PFSK-1 (cell line): Measurements from ENCODE around the gene NRDC.

ENCODE experiments used
- FOXP2 ChIP-seq: optimal IDR thresholded peaks from 2 replicates; pipeline ENCODE3; 2011; ENCODE audit warnings: borderline replicate concordance, control low read depth, inconsistent platforms; ENCODE audit not compliant: insufficient read depth; ENCODE audit errors: extremely low read length, extremely low read depth
- POLR2AphosphoS5 ChIP-seq: IDR thresholded peaks from 2 replicates; pipeline ENCODE4 v1.6.1; 2012; ENCODE audit warnings: low read depth, mild to moderate bottlenecking, control low read depth, low read length, moderate library complexity
- SIN3A ChIP-seq: IDR thresholded peaks from 2 replicates; pipeline ENCODE4 v1.6.1; 2012; ENCODE audit warnings: mild to moderate bottlenecking, low read length, moderate library complexity, borderline replicate concordance; ENCODE audit not compliant: insufficient read depth
- TAF1 ChIP-seq: IDR thresholded peaks from 2 replicates; pipeline ENCODE4 v1.6.1; 2012; ENCODE audit warnings: low read length, control low read depth, borderline replicate concordance; ENCODE audit not compliant: insufficient read depth
- TF ChIP-seq, protein P1 (sequence below), 2 experiments: IDR thresholded peaks; 2 replicates each; pipeline versions ENCODE4 v1.6.1 to v1.8.0; 2011 to 2012; ENCODE audit warnings: low read depth in 2 of 2, low read length in 2 of 2, control low read depth in 1 of 2, inconsistent platforms in 1 of 2, mild to moderate bottlenecking in 1 of 2, moderate library complexity in 1 of 2; ENCODE audit not compliant: insufficient read depth in 1 of 2

NRDC gene

DNA sequence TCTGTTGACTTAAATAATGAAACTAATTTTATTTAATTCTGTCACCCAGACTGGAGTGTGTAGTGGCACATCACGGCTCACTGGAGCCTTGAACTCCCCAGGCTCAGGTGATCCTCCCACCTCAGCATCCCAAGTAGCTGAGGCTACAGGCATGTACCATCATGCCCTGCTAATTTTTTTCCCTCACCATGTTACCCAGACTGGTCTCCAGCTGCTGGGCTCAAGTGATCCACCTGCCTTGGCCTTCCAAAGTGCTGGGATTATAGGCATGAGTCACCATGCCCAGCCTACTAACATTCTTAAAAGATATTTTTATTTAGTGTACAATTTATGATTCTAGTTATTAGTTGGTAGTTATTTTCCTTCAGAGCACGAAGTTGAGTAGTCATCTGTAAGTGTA is 49.5 kb downstream of the NRDC start:
- TF ChIP-seq SIN3A (no peak), POLR2AphosphoS5 (no peak), TAF1 (no peak), FOXP2 (no peak)
- TF ChIP-seq, protein P1, sequence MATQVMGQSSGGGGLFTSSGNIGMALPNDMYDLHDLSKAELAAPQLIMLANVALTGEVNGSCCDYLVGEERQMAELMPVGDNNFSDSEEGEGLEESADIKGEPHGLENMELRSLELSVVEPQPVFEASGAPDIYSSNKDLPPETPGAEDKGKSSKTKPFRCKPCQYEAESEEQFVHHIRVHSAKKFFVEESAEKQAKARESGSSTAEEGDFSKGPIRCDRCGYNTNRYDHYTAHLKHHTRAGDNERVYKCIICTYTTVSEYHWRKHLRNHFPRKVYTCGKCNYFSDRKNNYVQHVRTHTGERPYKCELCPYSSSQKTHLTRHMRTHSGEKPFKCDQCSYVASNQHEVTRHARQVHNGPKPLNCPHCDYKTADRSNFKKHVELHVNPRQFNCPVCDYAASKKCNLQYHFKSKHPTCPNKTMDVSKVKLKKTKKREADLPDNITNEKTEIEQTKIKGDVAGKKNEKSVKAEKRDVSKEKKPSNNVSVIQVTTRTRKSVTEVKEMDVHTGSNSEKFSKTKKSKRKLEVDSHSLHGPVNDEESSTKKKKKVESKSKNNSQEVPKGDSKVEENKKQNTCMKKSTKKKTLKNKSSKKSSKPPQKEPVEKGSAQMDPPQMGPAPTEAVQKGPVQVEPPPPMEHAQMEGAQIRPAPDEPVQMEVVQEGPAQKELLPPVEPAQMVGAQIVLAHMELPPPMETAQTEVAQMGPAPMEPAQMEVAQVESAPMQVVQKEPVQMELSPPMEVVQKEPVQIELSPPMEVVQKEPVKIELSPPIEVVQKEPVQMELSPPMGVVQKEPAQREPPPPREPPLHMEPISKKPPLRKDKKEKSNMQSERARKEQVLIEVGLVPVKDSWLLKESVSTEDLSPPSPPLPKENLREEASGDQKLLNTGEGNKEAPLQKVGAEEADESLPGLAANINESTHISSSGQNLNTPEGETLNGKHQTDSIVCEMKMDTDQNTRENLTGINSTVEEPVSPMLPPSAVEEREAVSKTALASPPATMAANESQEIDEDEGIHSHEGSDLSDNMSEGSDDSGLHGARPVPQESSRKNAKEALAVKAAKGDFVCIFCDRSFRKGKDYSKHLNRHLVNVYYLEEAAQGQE (IDR thresholded peaks at IDR 0.05; ENCODE audit: insufficient read depth in 1 of 2, low read depth in 2 of 2, low read length in 2 of 2), result no peak

DNA sequence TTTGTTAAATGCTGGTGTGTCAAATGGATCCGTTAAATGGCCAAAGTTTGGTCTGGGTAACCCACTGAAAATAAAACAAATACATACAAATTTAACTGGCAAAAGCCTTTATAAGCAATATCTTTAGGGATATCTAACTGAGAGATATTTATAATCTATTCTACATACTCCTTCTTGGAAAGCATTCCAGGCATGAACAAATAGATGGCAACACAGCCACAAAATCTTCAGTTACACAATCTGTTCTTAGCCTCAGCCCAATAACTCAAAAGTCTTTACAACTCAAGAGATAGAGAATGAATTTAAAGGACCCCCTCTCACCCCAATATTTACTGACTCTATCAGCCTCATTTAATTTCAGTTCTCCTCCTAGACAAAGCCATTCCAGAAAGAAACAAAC is 58.7 kb downstream of the NRDC start:
- TF ChIP-seq POLR2AphosphoS5, result no peak
- TF ChIP-seq, protein P1 (IDR thresholded peaks at IDR 0.05; ENCODE audit: insufficient read depth in 1 of 2, low read depth in 2 of 2, low read length in 2 of 2), result no peak

DNA sequence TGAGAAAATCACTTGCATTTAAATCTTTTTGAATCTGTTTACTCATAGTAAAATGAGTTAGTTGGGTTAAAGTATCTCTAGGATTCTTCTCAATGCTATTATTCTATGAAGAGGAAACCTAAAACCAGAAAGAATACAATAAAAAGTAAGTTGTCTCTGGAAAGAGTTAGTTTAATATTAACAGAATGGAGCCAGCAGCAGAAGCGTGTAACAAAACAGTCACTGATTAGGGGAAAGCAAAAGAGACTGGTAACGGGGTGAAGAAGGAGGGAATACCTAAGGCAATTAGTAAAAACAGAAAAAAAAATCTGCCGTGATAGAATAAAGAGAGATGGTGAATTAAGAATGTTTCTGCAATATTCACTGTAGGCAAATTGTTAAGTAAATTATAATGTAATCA is 60.0 kb downstream of the NRDC start:
- no peak for TF ChIP-seq FOXP2
- TF ChIP-seq, protein P1 (IDR thresholded peaks at IDR 0.05; ENCODE audit: insufficient read depth in 1 of 2, low read depth in 2 of 2, low read length in 2 of 2), result no peak
- no peak for TF ChIP-seq POLR2AphosphoS5
- TF ChIP-seq TAF1, result no peak
- no peak for TF ChIP-seq SIN3A

DNA sequence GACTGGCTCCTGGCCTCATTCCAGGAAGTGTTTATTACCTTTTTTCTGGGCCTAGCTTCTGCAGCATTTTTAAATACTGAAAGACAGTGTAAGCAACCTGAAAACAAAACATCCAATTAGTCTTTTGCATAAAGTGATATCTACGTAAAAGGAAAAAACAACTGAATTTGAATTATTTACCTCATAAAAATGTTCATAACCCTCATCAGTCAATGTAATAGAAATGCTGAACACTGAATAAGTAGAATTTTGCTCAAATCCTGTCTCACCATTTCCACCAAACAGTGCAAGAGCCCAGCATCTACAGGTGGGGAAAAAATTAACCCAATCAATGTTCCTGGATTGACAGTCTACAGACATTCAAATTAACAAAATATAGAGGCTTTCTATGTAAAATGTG is 64.0 kb downstream of the NRDC start:
- TF ChIP-seq TAF1 (no peak), SIN3A (no peak), POLR2AphosphoS5 (no peak), FOXP2 (no peak)
- TF ChIP-seq, protein P1 (IDR thresholded peaks at IDR 0.05; ENCODE audit: insufficient read depth in 1 of 2, low read depth in 2 of 2, low read length in 2 of 2), result no peak

DNA sequence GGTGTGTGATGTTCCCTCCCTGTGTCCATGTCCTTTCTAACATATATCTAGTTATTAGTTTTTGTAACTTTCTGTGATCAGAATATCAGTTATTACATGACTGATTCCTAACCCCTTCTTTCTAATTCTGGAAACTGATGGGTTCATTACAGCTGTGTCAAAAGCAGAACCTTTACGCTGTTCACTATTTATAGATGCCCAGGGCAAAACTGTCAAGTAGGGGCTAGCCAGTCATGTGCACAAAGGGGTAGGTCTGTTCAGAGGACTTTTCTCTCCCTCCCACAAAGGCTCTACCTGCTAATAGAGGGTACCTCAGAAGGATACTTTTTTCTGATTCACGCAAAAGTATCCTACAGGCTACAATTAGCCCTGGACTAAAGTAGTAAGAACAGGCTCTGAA is 79.2 kb downstream of the NRDC start:
- TF ChIP-seq TAF1, result no peak
- no peak for TF ChIP-seq POLR2AphosphoS5
- TF ChIP-seq FOXP2, result no peak
- TF ChIP-seq, protein P1 (IDR thresholded peaks at IDR 0.05; ENCODE audit: insufficient read depth in 1 of 2, low read depth in 2 of 2, low read length in 2 of 2), result no peak
- no peak for TF ChIP-seq SIN3A
